Neural progenitor cell (in vitro differentiated cells): ENCODE results near the gene IL1RAPL1. TPM values are rescaled to one million over a fixed set of nuclear protein-coding genes. Genes with fewer than 3 reads are reported as not detected.

Source experiments
- DNase-seq: peaks from one replicate; pipeline ENCODE4 v3.0.0-alpha.2; 2016; ENCODE audit warnings: low spot score
- H2AFZ ChIP-seq: fragments of 200-600 bp; sonication (generic); replicated peaks from 2 replicates; pipeline ENCODE4 v1.6.1; 2016; ENCODE audit warnings: antibody characterized with exemption
- H3F3A ChIP-seq: fragments of 200-600 bp; sonication (generic); 2 replicates; pipeline ENCODE4 v1.6.1; 2016; ENCODE audit warnings: antibody characterized with exemption, low read depth
- H3K27ac ChIP-seq: fragments of 200-600 bp; sonication (generic); 2 replicates; pipeline ENCODE4 v1.5.1; 2016; ENCODE audit warnings: mild to moderate bottlenecking
- H3K27me3 ChIP-seq: fragments of 200-600 bp; sonication (generic); 2 replicates; pipeline ENCODE4 v1.6.1; 2016; ENCODE audit warnings: mild to moderate bottlenecking, moderate library complexity
- H3K36me3 ChIP-seq: fragments of 200-600 bp; sonication (generic); 2 replicates; pipeline ENCODE4 v1.5.1; 2016
- H3K4me1 ChIP-seq: fragments of 200-600 bp; sonication (generic); 2 replicates; pipeline ENCODE4 v1.6.1; 2016; ENCODE audit warnings: mixed run types
- H3K4me2 ChIP-seq: fragments of 200-600 bp; sonication (generic); 2 replicates; pipeline ENCODE4 v1.6.1; 2016
- H3K4me3 ChIP-seq: fragments of 200-600 bp; sonication (generic); 2 replicates; pipeline ENCODE4 v1.5.1; 2016
- H3K79me2 ChIP-seq: fragments of 200-600 bp; sonication (generic); 2 replicates; pipeline ENCODE4 v1.6.1; 2016; ENCODE audit warnings: low read depth
- H3K9ac ChIP-seq: fragments of 200-600 bp; sonication (generic); 2 replicates; pipeline ENCODE4 v1.6.1; 2016
- H3K9me3 ChIP-seq: fragments of 200-600 bp; sonication (generic); 2 replicates; pipeline ENCODE4 v1.5.1; 2016; ENCODE audit warnings: low read depth
- H4K20me1 ChIP-seq: fragments of 200-600 bp; sonication (generic); 2 replicates; pipeline ENCODE4 v1.6.1; 2016; ENCODE audit warnings: low read depth
- H3K27ac Mint-ChIP-seq: 3 replicates; pipeline ENCODE4 v1.8.0; 2021; ENCODE audit warnings: mixed read lengths
- H3K27me3 Mint-ChIP-seq: 2 replicates; pipeline ENCODE4 v1.8.0; 2022; ENCODE audit warnings: low read depth, mild to moderate bottlenecking, inconsistent platforms, moderate library complexity, mixed read lengths; ENCODE audit not compliant: insufficient read depth
- H3K36me3 Mint-ChIP-seq: 3 replicates; pipeline ENCODE4 v1.8.0; 2021; ENCODE audit warnings: mixed read lengths
- H3K4me1 Mint-ChIP-seq: 3 replicates; pipeline ENCODE4 v1.8.0; 2021; ENCODE audit warnings: mixed read lengths
- H3K4me3 Mint-ChIP-seq: 3 replicates; pipeline ENCODE4 v1.8.0; 2021; ENCODE audit warnings: mild to moderate bottlenecking, moderate library complexity, mixed read lengths
- H3K9me3 Mint-ChIP-seq: 3 replicates; pipeline ENCODE4 v1.8.0; 2020; ENCODE audit warnings: mixed read lengths
- EZH2 ChIP-seq: fragments of 200-600 bp; sonication (generic); IDR thresholded peaks from 2 replicates; pipeline ENCODE4 v1.6.1; 2017; ENCODE audit warnings: antibody characterized with exemption, mild to moderate bottlenecking, moderate library complexity
- EZH2phosphoT487 ChIP-seq: fragments of 200-600 bp; sonication (generic); IDR thresholded peaks from 2 replicates; pipeline ENCODE4 v1.6.1; 2017; ENCODE audit warnings: antibody characterized with exemption
- total RNA-seq: library from RNA; depleted of rRNA; stranded (reverse); fragments of >200 nt; gene quantifications from 2 replicates; pipeline ENCODE4 v1.2.3, GENCODE V29; 2015; ENCODE audit warnings: low replicate concordance
- TF ChIP-seq, protein P1 (sequence below): fragments of 200-600 bp; sonication (generic); IDR thresholded peaks from 2 replicates; pipeline ENCODE4 v1.5.1; 2017; ENCODE audit warnings: antibody characterized with exemption, mild to moderate bottlenecking

The IL1RAPL1 gene
- total RNA-seq, 1 donor from 2014 or later = 13.4 TPM

- H3K79me2 ChIP-seq = no peaks in the 10 kb centered on the region
- no peak overlapping the region for H3K4me2 ChIP-seq
- no peak overlapping the region for H2AFZ ChIP-seq
- no peak overlapping the region for H3K9ac ChIP-seq
- Mint-ChIP-seq H3K4me1 (peaks cover 4% of the 10 kb centered on the region), H3K4me3 (no peak overlapping the region), H3K36me3 (no peaks in the 10 kb centered on the region), H3K9me3 (no peaks in the 10 kb centered on the region), H3K27me3 (no peaks in the 10 kb centered on the region), H3K27ac (no peak overlapping the region)
- no peak for DNase-seq
- TF ChIP-seq EZH2phosphoT487 (no peak), EZH2 (no peak)
- TF ChIP-seq, protein P1, sequence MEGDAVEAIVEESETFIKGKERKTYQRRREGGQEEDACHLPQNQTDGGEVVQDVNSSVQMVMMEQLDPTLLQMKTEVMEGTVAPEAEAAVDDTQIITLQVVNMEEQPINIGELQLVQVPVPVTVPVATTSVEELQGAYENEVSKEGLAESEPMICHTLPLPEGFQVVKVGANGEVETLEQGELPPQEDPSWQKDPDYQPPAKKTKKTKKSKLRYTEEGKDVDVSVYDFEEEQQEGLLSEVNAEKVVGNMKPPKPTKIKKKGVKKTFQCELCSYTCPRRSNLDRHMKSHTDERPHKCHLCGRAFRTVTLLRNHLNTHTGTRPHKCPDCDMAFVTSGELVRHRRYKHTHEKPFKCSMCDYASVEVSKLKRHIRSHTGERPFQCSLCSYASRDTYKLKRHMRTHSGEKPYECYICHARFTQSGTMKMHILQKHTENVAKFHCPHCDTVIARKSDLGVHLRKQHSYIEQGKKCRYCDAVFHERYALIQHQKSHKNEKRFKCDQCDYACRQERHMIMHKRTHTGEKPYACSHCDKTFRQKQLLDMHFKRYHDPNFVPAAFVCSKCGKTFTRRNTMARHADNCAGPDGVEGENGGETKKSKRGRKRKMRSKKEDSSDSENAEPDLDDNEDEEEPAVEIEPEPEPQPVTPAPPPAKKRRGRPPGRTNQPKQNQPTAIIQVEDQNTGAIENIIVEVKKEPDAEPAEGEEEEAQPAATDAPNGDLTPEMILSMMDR = no peak
- no peaks in the 10 kb centered on the region for H3F3A ChIP-seq
- no peaks in the 10 kb centered on the region for H3K27me3 ChIP-seq
- H3K9me3 ChIP-seq = peaks cover 5% of the 10 kb centered on the region
- no peaks in the 10 kb centered on the region for H3K36me3 ChIP-seq
- no peaks in the 10 kb centered on the region for H3K4me1 ChIP-seq
- H4K20me1 ChIP-seq = no peaks in the 10 kb centered on the region
- no peak overlapping the region for H3K27ac ChIP-seq
- no peak overlapping the region for H3K4me3 ChIP-seq
Measured at GRCh38 chrX:29693912-29694311, 1106.7 kb downstream of the IL1RAPL1 start.

- Histone ChIP-seq H3K4me3 (no peak overlapping the region), H3F3A (no peaks in the 10 kb centered on the region), H2AFZ (no peak overlapping the region), H3K4me2 (no peak overlapping the region), H4K20me1 (no peaks in the 10 kb centered on the region), H3K27ac (no peak overlapping the region), H3K79me2 (no peaks in the 10 kb centered on the region), H3K9ac (no peak overlapping the region), H3K27me3 (no peaks in the 10 kb centered on the region), H3K4me1 (no peaks in the 10 kb centered on the region), H3K36me3 (no peaks in the 10 kb centered on the region), H3K9me3 (no peaks in the 10 kb centered on the region)
- H3K9me3 Mint-ChIP-seq = peaks cover 3% of the 10 kb centered on the region
- no peak for DNase-seq
- no peak for TF ChIP-seq EZH2
- no peak for TF ChIP-seq EZH2phosphoT487
- TF ChIP-seq, protein P1 = no peak
- no peaks in the 10 kb centered on the region for H3K36me3 Mint-ChIP-seq
- H3K4me3 Mint-ChIP-seq = no peak overlapping the region
- no peaks in the 10 kb centered on the region for H3K27me3 Mint-ChIP-seq
- no peaks in the 10 kb centered on the region for H3K4me1 Mint-ChIP-seq
- no peak overlapping the region for H3K27ac Mint-ChIP-seq
Measured at GRCh38 chrX:29699239-29699638, 1112.0 kb downstream of the IL1RAPL1 start.

GRCh38 chrX:29707088-29707487 is 1119.8 kb downstream of the IL1RAPL1 start:
- peaks cover 23% of the 10 kb centered on the region for H3K9me3 Mint-ChIP-seq

More at GRCh38 chrX:29707088-29707487, 1119.8 kb downstream of the IL1RAPL1 start:
- H3K4me1 Mint-ChIP-seq = no peaks in the 10 kb centered on the region
- no peak overlapping the region for H3K27ac ChIP-seq
- no peaks in the 10 kb centered on the region for H3F3A ChIP-seq
- H3K9me3 ChIP-seq = peaks cover 21% of the 10 kb centered on the region
- H3K4me3 ChIP-seq = no peak overlapping the region
- H3K9ac ChIP-seq = no peak overlapping the region
- DNase-seq = no peak
- no peaks in the 10 kb centered on the region for H3K27me3 Mint-ChIP-seq
- no peaks in the 10 kb centered on the region for H3K36me3 Mint-ChIP-seq
- TF ChIP-seq EZH2phosphoT487 (no peak), EZH2 (no peak)
- TF ChIP-seq, protein P1 = no peak
- no peak overlapping the region for H3K4me2 ChIP-seq
- H3K4me1 ChIP-seq = no peaks in the 10 kb centered on the region
- H3K4me3 Mint-ChIP-seq = no peak overlapping the region
- H2AFZ ChIP-seq = no peak overlapping the region
- H4K20me1 ChIP-seq = no peaks in the 10 kb centered on the region
- H3K36me3 ChIP-seq = no peaks in the 10 kb centered on the region
- no peaks in the 10 kb centered on the region for H3K27me3 ChIP-seq
- H3K27ac Mint-ChIP-seq = no peak overlapping the region
- no peaks in the 10 kb centered on the region for H3K79me2 ChIP-seq
